ENCODE results near the gene PI4KB.

- TF ChIP-seq CTCF (conservative IDR thresholded peaks at IDR 0.05): no peak
- no peak for TF ChIP-seq ZFX (IDR thresholded peaks at IDR 0.05)
Observed at GRCh38 chr1:151273924-151274466, 53.2 kb downstream of the PI4KB start.
